ENCODE data around the gene PJA2. TPM values are rescaled to one million over a fixed set of nuclear protein-coding genes. Genes with fewer than 3 reads are reported as not detected.
A peak's percentile ranks its signal among the peaks of the same experiment; 100 is the strongest.

PJA2 gene
- total and polyA plus RNA-seq, 9 of the 15 experiments (the other 6 are each of a cell fraction or from before 2014, with no cell fraction given), result 25.1 to 82.1 (median 50.1) TPM

DNA sequence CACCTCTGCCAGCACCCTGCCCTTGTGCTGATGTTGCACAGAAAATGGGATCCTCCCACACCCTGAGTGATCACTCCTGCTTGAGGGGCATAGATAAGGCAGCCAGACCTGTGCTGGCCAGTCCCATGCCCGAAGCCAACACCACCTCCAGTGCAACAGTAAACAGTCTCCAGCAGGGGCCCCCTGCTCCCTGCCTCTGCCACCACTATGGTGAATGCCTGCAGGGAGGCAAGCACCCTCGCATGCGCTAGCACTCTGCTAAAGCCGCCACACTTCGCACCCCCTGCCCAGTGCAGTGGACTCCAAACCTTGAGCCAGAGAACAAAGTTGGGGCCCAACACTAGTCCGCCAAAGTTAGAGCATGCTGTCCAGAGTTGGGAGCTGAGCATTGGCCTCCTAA, 118.7 kb downstream of the PJA2 start:
- in situ Hi-C loops (cut with MboI) (no loop called here), intact Hi-C loops (cut with micrococcal nuclease) (no loop called here)
- H3K27me3 ChIP-seq (ENCODE audit: control insufficient read depth in 2 of 2, insufficient read depth in 2 of 2, low read length in 2 of 2), result peaks cover 0 to 8% of the 10 kb centered on the region in 2 experiments; a peak in 1 of 5 replicates
- no TSS peak for BruUV-seq (replicated peaks)
- peak; percentile 66 for ATAC-seq
- H3K9me1 ChIP-seq (ENCODE audit: control insufficient read depth, insufficient read depth, low read length), result no peaks in the 10 kb centered on the region
- ChIA-PET POLR2A (no interaction called here), CTCF (ENCODE audit: low intra/inter-chr PET ratio) (no interaction called here)
- no peak for TF ChIP-seq ZNF668 (CRISPR knock-in tag; IDR thresholded peaks at IDR 0.05)
- no peak for TF ChIP-seq ZNF507 (tag; conservative IDR thresholded peaks at IDR 0.05)
- TF ChIP-seq, protein P1, sequence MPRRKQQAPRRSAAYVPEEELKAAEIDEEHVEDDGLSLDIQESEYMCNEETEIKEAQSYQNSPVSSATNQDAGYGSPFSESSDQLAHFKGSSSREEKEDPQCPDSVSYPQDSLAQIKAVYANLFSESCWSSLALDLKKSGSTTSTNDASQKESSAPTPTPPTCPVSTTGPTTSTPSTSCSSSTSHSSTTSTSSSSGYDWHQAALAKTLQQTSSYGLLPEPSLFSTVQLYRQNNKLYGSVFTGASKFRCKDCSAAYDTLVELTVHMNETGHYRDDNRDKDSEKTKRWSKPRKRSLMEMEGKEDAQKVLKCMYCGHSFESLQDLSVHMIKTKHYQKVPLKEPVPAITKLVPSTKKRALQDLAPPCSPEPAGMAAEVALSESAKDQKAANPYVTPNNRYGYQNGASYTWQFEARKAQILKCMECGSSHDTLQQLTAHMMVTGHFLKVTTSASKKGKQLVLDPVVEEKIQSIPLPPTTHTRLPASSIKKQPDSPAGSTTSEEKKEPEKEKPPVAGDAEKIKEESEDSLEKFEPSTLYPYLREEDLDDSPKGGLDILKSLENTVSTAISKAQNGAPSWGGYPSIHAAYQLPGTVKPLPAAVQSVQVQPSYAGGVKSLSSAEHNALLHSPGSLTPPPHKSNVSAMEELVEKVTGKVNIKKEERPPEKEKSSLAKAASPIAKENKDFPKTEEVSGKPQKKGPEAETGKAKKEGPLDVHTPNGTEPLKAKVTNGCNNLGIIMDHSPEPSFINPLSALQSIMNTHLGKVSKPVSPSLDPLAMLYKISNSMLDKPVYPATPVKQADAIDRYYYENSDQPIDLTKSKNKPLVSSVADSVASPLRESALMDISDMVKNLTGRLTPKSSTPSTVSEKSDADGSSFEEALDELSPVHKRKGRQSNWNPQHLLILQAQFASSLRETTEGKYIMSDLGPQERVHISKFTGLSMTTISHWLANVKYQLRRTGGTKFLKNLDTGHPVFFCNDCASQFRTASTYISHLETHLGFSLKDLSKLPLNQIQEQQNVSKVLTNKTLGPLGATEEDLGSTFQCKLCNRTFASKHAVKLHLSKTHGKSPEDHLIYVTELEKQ (CRISPR knock-in tag; IDR thresholded peaks at IDR 0.05), result no peak
- TF ChIP-seq, protein P2, sequence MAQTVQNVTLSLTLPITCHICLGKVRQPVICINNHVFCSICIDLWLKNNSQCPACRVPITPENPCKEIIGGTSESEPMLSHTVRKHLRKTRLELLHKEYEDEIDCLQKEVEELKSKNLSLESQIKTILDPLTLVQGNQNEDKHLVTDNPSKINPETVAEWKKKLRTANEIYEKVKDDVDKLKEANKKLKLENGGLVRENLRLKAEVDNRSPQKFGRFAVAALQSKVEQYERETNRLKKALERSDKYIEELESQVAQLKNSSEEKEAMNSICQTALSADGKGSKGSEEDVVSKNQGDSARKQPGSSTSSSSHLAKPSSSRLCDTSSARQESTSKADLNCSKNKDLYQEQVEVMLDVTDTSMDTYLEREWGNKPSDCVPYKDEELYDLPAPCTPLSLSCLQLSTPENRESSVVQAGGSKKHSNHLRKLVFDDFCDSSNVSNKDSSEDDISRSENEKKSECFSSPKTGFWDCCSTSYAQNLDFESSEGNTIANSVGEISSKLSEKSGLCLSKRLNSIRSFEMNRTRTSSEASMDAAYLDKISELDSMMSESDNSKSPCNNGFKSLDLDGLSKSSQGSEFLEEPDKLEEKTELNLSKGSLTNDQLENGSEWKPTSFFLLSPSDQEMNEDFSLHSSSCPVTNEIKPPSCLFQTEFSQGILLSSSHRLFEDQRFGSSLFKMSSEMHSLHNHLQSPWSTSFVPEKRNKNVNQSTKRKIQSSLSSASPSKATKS (CRISPR knock-in tag; IDR thresholded peaks at IDR 0.05), result no peak
- peak in 1 of 2 experiments; percentile 31; a peak in 1 of 4 replicates for TF ChIP-seq RAD21 (CRISPR knock-in tag; conservative IDR thresholded peaks at IDR 0.05 in 1 of 2, IDR thresholded peaks at IDR 0.05 in 1 of 2)
- TF ChIP-seq TAL1 (IDR thresholded peaks at IDR 0.05), result no peak
- TF ChIP-seq, protein P3, sequence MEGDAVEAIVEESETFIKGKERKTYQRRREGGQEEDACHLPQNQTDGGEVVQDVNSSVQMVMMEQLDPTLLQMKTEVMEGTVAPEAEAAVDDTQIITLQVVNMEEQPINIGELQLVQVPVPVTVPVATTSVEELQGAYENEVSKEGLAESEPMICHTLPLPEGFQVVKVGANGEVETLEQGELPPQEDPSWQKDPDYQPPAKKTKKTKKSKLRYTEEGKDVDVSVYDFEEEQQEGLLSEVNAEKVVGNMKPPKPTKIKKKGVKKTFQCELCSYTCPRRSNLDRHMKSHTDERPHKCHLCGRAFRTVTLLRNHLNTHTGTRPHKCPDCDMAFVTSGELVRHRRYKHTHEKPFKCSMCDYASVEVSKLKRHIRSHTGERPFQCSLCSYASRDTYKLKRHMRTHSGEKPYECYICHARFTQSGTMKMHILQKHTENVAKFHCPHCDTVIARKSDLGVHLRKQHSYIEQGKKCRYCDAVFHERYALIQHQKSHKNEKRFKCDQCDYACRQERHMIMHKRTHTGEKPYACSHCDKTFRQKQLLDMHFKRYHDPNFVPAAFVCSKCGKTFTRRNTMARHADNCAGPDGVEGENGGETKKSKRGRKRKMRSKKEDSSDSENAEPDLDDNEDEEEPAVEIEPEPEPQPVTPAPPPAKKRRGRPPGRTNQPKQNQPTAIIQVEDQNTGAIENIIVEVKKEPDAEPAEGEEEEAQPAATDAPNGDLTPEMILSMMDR (IDR thresholded peaks at IDR 0.05 in 2 of 3, conservative IDR thresholded peaks at IDR 0.05 in 1 of 3; ENCODE audit: insufficient read depth in 2 of 3, low read depth in 1 of 3, low read length in 3 of 3), result peak in 2 of 3 experiments; percentile 11 to 20; a peak in 2 of 6 replicates
- no peaks in the 10 kb centered on the region for H3K9me3 ChIP-seq (replicated peaks; ENCODE audit: control insufficient read depth, insufficient read depth, low read depth, low read length)
- H3K4me1 ChIP-seq (replicated peaks in 1 of 2; ENCODE audit: control insufficient read depth in 2 of 2, insufficient read depth in 2 of 2, low read length in 2 of 2), result no peaks in the 10 kb centered on the region; a peak in 1 of 5 replicates
- no peaks in the 10 kb centered on the region for H3K36me3 ChIP-seq (ENCODE audit: control insufficient read depth, insufficient read depth, low read length)
- no peak overlapping the region for H3K4me3 ChIP-seq
- DNase-seq (ENCODE audit: extremely low read depth in 1 of 4, low spot score in 3 of 4), result peak in 1 of 4 experiments; percentile 12
- WGBS (ENCODE audit: insufficient coverage, low coverage, missing lambda C conversion rate), result 0% methylated on average over 6 of the region's 6 CpGs
- no peak overlapping the region for H3K27ac ChIP-seq (ENCODE audit: extremely low read depth, low read depth, low read length)
- H3K9ac ChIP-seq (ENCODE audit: insufficient read depth in 1 of 2, low read depth in 2 of 2, low read length in 2 of 2), result 0 out of 4 replicates have a peak overlapping the region, but pooled peaks of 1 of the 2 experiments have one; percentile 9
- no peaks in the 10 kb centered on the region for H3K79me2 ChIP-seq (ENCODE audit: control insufficient read depth, insufficient read depth, low read length)
- no peak overlapping the region for H2AFZ ChIP-seq (ENCODE audit: low read depth, low read length)
- FAIRE-seq, result no peak
- no peak overlapping the region for H3K4me2 ChIP-seq (ENCODE audit: insufficient read depth, low read length)
- no peaks in the 10 kb centered on the region for H4K20me1 ChIP-seq (replicated peaks; ENCODE audit: control insufficient read depth, insufficient read depth, low read length)
